Thyroid gland (tissue), 4 donors: ENCODE data around the gene GPR156.

Experiments used
- POLR2A ChIP-seq, 2 donors: fragments of 450-650 bp; IDR thresholded peaks; one replicate each; pipeline ENCODE4 v1.6.1; 2017; ENCODE audit warnings: antibody characterized with exemption in 2 of 2, mild to moderate bottlenecking in 2 of 2, moderate library complexity in 1 of 2
- TF ChIP-seq, protein P1 (sequence below), 6 experiments: fragments of 200-600 bp in 3 of 6; fragments of 450-650 bp in 3 of 6; sonication (generic) in 3 of 6; IDR thresholded peaks; one replicate each; pipeline ENCODE4 v1.5.1; 2016 to 2019; ENCODE audit warnings: antibody characterized with exemption in 6 of 6, mild to moderate bottlenecking in 2 of 6, inconsistent platforms in 1 of 6, moderate library complexity in 1 of 6

DNA sequence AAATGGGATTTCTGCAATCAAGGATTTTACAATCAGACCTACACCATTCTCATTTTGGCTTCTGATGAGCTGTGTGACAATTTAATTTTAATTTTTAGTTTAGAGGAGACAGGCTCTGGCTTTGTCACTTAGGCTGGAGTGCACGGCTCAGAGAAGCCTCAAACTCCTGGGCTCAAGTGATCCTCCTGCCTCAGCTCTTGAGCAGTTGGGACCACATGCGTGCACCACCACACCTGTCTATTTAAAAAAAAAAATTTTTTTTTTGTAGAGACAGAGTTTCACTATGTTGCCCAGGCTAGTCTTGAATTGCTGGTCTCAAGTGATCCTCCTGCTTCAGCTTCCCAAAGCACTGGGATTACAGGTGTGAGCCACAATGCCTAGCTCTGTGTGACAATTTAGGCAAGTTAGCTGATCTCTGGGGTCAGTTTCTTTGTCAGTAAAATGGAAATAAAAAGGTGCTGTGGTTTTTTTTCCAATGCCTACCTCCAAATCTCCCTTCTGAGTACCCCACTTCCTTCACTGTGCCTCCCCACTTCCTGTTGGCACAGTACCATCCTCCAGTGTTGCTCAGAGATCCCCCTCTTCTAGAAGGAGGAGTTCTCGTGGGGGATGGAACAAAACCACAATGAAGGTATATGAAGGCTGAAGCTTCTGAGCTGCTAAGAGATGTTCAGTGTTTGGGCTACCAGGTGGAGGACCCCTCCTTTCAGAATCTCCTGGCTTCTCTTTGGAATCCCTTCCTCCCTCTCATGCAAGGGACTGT is 136.7 kb downstream of the GPR156 start:
- TF ChIP-seq, protein P1, sequence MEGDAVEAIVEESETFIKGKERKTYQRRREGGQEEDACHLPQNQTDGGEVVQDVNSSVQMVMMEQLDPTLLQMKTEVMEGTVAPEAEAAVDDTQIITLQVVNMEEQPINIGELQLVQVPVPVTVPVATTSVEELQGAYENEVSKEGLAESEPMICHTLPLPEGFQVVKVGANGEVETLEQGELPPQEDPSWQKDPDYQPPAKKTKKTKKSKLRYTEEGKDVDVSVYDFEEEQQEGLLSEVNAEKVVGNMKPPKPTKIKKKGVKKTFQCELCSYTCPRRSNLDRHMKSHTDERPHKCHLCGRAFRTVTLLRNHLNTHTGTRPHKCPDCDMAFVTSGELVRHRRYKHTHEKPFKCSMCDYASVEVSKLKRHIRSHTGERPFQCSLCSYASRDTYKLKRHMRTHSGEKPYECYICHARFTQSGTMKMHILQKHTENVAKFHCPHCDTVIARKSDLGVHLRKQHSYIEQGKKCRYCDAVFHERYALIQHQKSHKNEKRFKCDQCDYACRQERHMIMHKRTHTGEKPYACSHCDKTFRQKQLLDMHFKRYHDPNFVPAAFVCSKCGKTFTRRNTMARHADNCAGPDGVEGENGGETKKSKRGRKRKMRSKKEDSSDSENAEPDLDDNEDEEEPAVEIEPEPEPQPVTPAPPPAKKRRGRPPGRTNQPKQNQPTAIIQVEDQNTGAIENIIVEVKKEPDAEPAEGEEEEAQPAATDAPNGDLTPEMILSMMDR (IDR thresholded peaks at IDR 0.05) = no peak
- no peak for TF ChIP-seq POLR2A (IDR thresholded peaks at IDR 0.05)
